ENCODE data around the gene ARHGEF9.

ARHGEF9 gene

DNA sequence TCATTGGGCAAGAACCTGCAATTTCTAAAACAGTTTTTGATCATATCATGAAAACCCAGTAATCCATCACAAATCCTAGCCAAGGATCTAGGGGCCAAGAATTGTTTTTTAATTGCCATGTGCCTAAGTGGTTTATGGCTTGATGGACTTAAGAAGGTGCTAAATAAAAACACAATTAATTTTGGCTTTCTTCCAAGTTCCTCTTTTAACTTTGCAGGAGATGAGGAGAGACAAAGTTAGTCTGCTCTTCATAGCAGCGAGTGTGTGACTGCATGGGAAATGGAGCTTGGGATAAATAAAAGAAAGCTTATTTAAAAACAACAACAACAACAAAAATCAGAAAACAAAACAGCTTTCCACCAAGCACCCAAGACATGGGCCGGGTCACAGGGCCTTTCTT is 41.4 kb downstream of the ARHGEF9 start:
- Histone ChIP-seq H4K20me1 (ENCODE audit: insufficient read depth, low read length) (peaks cover 4% of the 10 kb centered on the region), H2AFZ (ENCODE audit: low read depth, low read length) (no peak overlapping the region), H3K4me3 (ENCODE audit: low read length) (no peak overlapping the region), H3K4me1 (ENCODE audit: low read length) (no peaks in the 10 kb centered on the region), H3K27ac (ENCODE audit: low read length) (no peak overlapping the region), H3K9ac (ENCODE audit: low read length) (no peak overlapping the region), H3K27me3 (ENCODE audit: low read depth, low read length) (no peaks in the 10 kb centered on the region), H3K4me2 (ENCODE audit: low read length) (no peak overlapping the region), H3K79me2 (ENCODE audit: low read length) (peaks cover 9% of the 10 kb centered on the region; the same call in 1 of the 2 replicates), H3K9me3 (ENCODE audit: insufficient read depth, low read length) (no peaks in the 10 kb centered on the region), H3K36me3 (replicated peaks; ENCODE audit: low read depth, low read length) (no peaks in the 10 kb centered on the region)
- TF ChIP-seq, protein P1, sequence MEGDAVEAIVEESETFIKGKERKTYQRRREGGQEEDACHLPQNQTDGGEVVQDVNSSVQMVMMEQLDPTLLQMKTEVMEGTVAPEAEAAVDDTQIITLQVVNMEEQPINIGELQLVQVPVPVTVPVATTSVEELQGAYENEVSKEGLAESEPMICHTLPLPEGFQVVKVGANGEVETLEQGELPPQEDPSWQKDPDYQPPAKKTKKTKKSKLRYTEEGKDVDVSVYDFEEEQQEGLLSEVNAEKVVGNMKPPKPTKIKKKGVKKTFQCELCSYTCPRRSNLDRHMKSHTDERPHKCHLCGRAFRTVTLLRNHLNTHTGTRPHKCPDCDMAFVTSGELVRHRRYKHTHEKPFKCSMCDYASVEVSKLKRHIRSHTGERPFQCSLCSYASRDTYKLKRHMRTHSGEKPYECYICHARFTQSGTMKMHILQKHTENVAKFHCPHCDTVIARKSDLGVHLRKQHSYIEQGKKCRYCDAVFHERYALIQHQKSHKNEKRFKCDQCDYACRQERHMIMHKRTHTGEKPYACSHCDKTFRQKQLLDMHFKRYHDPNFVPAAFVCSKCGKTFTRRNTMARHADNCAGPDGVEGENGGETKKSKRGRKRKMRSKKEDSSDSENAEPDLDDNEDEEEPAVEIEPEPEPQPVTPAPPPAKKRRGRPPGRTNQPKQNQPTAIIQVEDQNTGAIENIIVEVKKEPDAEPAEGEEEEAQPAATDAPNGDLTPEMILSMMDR (IDR thresholded peaks at IDR 0.05; ENCODE audit: low read depth, low read length) = no peak
- no peak for TF ChIP-seq EZH2phosphoT487 (IDR thresholded peaks at IDR 0.05; ENCODE audit: low read depth)

DNA sequence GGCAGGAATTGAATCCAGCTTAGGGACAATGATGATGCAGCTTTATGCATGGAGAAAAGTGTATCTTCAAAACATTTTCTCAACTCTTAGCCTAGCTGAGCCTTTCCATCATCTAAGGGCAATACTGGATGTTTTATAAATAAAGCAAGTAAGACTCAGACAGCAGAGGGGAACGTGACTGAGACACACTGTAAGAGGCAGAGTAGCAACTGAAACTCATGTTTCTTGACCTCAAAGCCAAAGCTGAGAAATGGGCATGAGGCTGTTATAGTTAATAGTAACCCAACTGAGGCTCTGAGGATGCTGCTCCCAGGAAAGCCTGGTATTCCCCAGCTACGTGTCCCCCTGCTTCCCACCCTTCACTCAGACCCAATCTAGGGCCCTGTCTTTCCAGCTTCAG is 44.6 kb downstream of the ARHGEF9 start:
- no peak overlapping the region for H3K4me2 ChIP-seq (ENCODE audit: low read length)
- no peaks in the 10 kb centered on the region for H3K4me1 ChIP-seq (ENCODE audit: low read length)
- TF ChIP-seq, protein P1 (IDR thresholded peaks at IDR 0.05; ENCODE audit: low read depth, low read length) = no peak
- no peak for TF ChIP-seq EZH2phosphoT487 (IDR thresholded peaks at IDR 0.05; ENCODE audit: low read depth)
- no peaks in the 10 kb centered on the region for H3K36me3 ChIP-seq (replicated peaks; ENCODE audit: low read depth, low read length)
- H3K4me3 ChIP-seq (ENCODE audit: low read length) = no peak overlapping the region
- H4K20me1 ChIP-seq (ENCODE audit: insufficient read depth, low read length) = peaks cover 4% of the 10 kb centered on the region; the same call in 1 of the 2 replicates
- H3K9ac ChIP-seq (ENCODE audit: low read length) = no peak overlapping the region
- no peak overlapping the region for H2AFZ ChIP-seq (ENCODE audit: low read depth, low read length)
- no peaks in the 10 kb centered on the region for H3K27me3 ChIP-seq (ENCODE audit: low read depth, low read length)
- H3K79me2 ChIP-seq (ENCODE audit: low read length) = no peaks in the 10 kb centered on the region
- H3K9me3 ChIP-seq (ENCODE audit: insufficient read depth, low read length) = no peaks in the 10 kb centered on the region
- H3K27ac ChIP-seq (ENCODE audit: low read length) = no peak overlapping the region

DNA sequence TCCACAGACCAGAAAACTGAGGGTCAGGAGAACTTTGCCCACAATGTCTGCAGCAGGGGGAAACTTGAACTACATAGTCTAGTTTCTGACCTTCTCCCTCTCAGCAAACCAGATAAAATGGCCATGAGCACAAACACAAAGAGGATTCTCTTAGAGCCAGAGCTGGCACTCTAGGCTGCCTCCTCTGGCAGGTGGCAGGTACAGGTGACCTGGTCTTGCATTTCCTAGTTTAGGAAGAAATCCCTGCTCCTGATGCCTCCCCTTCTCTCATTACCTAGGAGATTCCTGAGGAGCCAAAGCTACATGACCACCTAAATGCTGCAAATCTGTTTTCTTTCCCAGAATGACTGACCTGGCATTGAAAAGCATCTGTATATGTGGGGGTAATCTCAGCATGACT is 45.1 kb downstream of the ARHGEF9 start:
- Histone ChIP-seq H3K27me3 (ENCODE audit: low read depth, low read length) (no peaks in the 10 kb centered on the region), H3K4me3 (ENCODE audit: low read length) (no peak overlapping the region), H3K27ac (ENCODE audit: low read length) (no peak overlapping the region), H4K20me1 (ENCODE audit: insufficient read depth, low read length) (peaks cover 4% of the 10 kb centered on the region; the same call in 1 of the 2 replicates), H3K9me3 (ENCODE audit: insufficient read depth, low read length) (no peaks in the 10 kb centered on the region), H3K79me2 (ENCODE audit: low read length) (no peaks in the 10 kb centered on the region), H3K4me1 (ENCODE audit: low read length) (no peaks in the 10 kb centered on the region), H3K4me2 (ENCODE audit: low read length) (no peak overlapping the region), H3K36me3 (replicated peaks; ENCODE audit: low read depth, low read length) (no peaks in the 10 kb centered on the region), H2AFZ (ENCODE audit: low read depth, low read length) (no peak overlapping the region), H3K9ac (ENCODE audit: low read length) (no peak overlapping the region)
- TF ChIP-seq, protein P1 (IDR thresholded peaks at IDR 0.05; ENCODE audit: low read depth, low read length) = no peak
- TF ChIP-seq EZH2phosphoT487 (IDR thresholded peaks at IDR 0.05; ENCODE audit: low read depth) = no peak

DNA sequence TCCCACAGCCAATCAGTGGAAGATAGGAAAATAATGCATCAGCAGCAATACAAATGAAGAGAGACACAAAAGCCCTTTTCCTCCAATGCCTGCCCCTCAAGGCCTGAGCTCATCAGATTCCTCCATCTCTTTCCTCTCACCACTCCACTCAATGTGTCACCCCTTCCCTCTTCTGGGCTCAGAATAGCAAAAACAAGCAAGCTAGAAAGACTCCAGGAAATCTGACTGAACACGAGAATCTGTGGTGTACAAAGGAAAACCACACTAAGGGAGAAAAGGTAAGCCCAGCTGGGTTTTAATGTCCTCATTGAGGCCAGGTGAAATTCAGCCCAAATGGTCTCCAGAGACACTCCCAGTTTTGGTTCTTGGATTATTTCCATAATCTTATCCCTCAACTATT is 46.3 kb downstream of the ARHGEF9 start:
- Histone ChIP-seq H3K4me3 (ENCODE audit: low read length) (no peak overlapping the region), H3K36me3 (replicated peaks; ENCODE audit: low read depth, low read length) (no peaks in the 10 kb centered on the region), H3K9ac (ENCODE audit: low read length) (no peak overlapping the region), H3K4me2 (ENCODE audit: low read length) (no peak overlapping the region), H3K79me2 (ENCODE audit: low read length) (no peaks in the 10 kb centered on the region), H2AFZ (ENCODE audit: low read depth, low read length) (no peak overlapping the region), H3K27me3 (ENCODE audit: low read depth, low read length) (no peaks in the 10 kb centered on the region), H3K9me3 (ENCODE audit: insufficient read depth, low read length) (no peaks in the 10 kb centered on the region), H3K4me1 (ENCODE audit: low read length) (no peaks in the 10 kb centered on the region), H4K20me1 (ENCODE audit: insufficient read depth, low read length) (no peaks in the 10 kb centered on the region; the same call in 1 of the 2 replicates), H3K27ac (ENCODE audit: low read length) (no peak overlapping the region)
- no peak for TF ChIP-seq EZH2phosphoT487 (IDR thresholded peaks at IDR 0.05; ENCODE audit: low read depth)
- TF ChIP-seq, protein P1 (IDR thresholded peaks at IDR 0.05; ENCODE audit: low read depth, low read length) = no peak
